AG09309 (cell line): ENCODE data around the gene SLC44A3.

Experiments used
- DNase-seq: peaks from one replicate; pipeline ENCODE4 v3.0.0-alpha.2; 2010; ENCODE audit warnings: low read depth
- H3K4me3 ChIP-seq: 2 replicates; pipeline ENCODE4 v1.5.1; 2011; ENCODE audit warnings: mild to moderate bottlenecking, low read depth, low read length, moderate library complexity; ENCODE audit not compliant: control insufficient read depth
- TF ChIP-seq, protein P1 (sequence below): IDR thresholded peaks from 2 replicates; pipeline ENCODE4 v1.5.1; 2011; ENCODE audit warnings: mild to moderate bottlenecking, low read depth, low read length, inconsistent platforms; ENCODE audit not compliant: insufficient read depth, control insufficient read depth; ENCODE audit errors: missing control alignments

SLC44A3 gene

GRCh38 chr1:94928293-94928939, 108.3 kb downstream of the SLC44A3 start:
- TF ChIP-seq, protein P1, sequence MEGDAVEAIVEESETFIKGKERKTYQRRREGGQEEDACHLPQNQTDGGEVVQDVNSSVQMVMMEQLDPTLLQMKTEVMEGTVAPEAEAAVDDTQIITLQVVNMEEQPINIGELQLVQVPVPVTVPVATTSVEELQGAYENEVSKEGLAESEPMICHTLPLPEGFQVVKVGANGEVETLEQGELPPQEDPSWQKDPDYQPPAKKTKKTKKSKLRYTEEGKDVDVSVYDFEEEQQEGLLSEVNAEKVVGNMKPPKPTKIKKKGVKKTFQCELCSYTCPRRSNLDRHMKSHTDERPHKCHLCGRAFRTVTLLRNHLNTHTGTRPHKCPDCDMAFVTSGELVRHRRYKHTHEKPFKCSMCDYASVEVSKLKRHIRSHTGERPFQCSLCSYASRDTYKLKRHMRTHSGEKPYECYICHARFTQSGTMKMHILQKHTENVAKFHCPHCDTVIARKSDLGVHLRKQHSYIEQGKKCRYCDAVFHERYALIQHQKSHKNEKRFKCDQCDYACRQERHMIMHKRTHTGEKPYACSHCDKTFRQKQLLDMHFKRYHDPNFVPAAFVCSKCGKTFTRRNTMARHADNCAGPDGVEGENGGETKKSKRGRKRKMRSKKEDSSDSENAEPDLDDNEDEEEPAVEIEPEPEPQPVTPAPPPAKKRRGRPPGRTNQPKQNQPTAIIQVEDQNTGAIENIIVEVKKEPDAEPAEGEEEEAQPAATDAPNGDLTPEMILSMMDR = no peak
- H3K4me3 ChIP-seq = no peak overlapping the region; the same call in 1 of the 2 replicates

GRCh38 chr1:94929351-94930217, 109.4 kb downstream of the SLC44A3 start:
- no peak for DNase-seq
- TF ChIP-seq, protein P1 = no peak
- no peak overlapping the region for H3K4me3 ChIP-seq

More at GRCh38 chr1:94928293-94928939, 108.3 kb downstream of the SLC44A3 start:
- no peak for DNase-seq

DNA sequence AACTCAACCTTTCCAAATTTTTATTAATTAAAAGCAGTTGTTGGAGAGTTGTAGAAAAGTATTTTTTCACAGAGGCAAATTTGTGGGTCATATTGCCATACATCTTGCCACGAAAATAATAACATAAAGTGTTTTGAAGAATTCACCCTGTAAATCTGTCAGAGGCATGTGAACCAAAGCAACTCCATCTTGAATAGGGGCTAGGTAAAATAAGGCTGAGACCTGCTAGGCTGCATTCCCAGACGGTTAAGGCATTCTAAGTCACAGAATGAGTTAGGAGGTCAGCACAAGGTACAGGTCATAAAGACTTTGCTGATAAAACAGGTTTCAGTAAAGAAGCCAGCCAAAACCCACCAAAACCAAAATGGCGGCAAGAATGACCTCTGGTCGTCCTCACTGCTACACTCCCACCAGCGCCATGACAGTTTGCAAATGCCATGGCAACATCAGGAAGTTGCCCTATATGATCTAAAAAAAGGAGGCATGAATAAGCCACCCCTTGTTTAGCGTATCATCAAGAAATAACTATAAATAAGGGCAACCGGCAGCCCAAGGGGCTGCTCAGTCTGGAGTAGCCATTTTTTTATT, 111.2 kb downstream of the SLC44A3 start:
- TF ChIP-seq, protein P1 = no peak
- H3K4me3 ChIP-seq = no peak overlapping the region
- no peak for DNase-seq

GRCh38 chr1:94934551-94934950, 114.4 kb downstream of the SLC44A3 start:
- DNase-seq = no peak
- H3K4me3 ChIP-seq = no peak overlapping the region

GRCh38 chr1:94935034-94935433, 114.9 kb downstream of the SLC44A3 start:
- DNase-seq = no peak
- H3K4me3 ChIP-seq = no peak overlapping the region
- TF ChIP-seq, protein P1 = no peak

More at GRCh38 chr1:94934551-94934950, 114.4 kb downstream of the SLC44A3 start:
- TF ChIP-seq, protein P1 = no peak

GRCh38 chr1:94935476-94935875, 115.3 kb downstream of the SLC44A3 start:
- TF ChIP-seq, protein P1 = no peak
- no peak overlapping the region for H3K4me3 ChIP-seq
- DNase-seq = no peak
